Transverse colon (tissue), 3 donors: ENCODE measurements around the gene ZNF683.
A peak's percentile ranks its signal among the peaks of the same experiment; 100 is the strongest.

Experiments
- EP300 ChIP-seq: sonication (generic); formaldehyde crosslinking; IDR thresholded peaks from one replicate; pipeline ENCODE4 v1.6.1; 2017; ENCODE audit warnings: antibody characterized with exemption, low read depth
- POLR2A ChIP-seq: fragments of 450-650 bp; IDR thresholded peaks from one replicate; pipeline ENCODE4 v1.6.1; 2016; ENCODE audit warnings: antibody characterized with exemption, mild to moderate bottlenecking, moderate library complexity
- TF ChIP-seq, protein P1 (sequence below), 5 experiments: fragments of 200-600 bp in 3 of 5; fragments of 450-650 bp in 2 of 5; sonication (generic) in 3 of 5; IDR thresholded peaks; 1 replicate in 2 of 5; 2 replicates in 3 of 5; pipeline ENCODE4 v1.5.1; 2016 to 2017; ENCODE audit warnings: antibody characterized with exemption in 5 of 5, inconsistent platforms in 3 of 5, mild to moderate bottlenecking in 2 of 5, moderate library complexity in 1 of 5

DNA sequence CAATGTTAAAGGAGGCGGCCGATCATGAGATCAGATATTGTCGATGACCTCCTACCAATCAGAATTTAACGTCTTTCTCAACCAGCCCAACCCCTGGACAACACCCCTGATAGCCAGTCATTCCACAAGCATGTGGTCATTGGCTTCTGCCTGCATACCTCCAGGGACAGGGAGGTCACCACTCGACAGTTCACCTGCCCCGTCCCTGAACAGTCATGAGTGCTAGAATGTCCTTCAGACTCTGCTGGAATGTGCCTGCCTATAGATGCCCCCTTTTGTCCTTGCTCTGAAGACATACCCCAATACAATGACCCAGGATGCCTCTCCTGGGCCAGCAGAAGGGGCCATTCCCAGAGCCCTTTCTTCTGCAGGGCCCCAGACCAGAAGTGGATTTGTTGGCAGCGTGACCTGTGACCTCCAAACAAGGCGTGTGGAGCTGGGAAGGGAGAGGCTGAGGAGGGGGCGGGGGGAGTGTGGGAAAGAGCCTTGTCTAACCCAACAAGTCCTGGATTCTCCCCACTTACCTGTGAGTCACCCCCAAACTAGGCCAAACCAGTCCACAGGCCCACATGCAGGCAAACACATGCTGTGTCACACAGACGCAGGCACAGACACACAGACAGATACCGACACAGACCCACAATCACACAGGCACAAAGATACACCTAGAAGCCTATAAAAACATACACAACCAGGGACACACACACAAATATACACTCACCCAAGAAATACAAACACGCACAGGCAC is 20.8 kb downstream of the ZNF683 start:
- TF ChIP-seq, protein P1, sequence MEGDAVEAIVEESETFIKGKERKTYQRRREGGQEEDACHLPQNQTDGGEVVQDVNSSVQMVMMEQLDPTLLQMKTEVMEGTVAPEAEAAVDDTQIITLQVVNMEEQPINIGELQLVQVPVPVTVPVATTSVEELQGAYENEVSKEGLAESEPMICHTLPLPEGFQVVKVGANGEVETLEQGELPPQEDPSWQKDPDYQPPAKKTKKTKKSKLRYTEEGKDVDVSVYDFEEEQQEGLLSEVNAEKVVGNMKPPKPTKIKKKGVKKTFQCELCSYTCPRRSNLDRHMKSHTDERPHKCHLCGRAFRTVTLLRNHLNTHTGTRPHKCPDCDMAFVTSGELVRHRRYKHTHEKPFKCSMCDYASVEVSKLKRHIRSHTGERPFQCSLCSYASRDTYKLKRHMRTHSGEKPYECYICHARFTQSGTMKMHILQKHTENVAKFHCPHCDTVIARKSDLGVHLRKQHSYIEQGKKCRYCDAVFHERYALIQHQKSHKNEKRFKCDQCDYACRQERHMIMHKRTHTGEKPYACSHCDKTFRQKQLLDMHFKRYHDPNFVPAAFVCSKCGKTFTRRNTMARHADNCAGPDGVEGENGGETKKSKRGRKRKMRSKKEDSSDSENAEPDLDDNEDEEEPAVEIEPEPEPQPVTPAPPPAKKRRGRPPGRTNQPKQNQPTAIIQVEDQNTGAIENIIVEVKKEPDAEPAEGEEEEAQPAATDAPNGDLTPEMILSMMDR (IDR thresholded peaks at IDR 0.05): no peak
- no peak for TF ChIP-seq EP300
- peak; percentile 36 for TF ChIP-seq POLR2A
